IgD-negative memory B cell (primary cell): ENCODE measurements around the gene TPCN2. TPM values are rescaled to one million over a fixed set of nuclear protein-coding genes. Genes with fewer than 3 reads are reported as not detected.

Experiments
- H3K27ac Mint-ChIP-seq, 3 donors: one replicate each; pipeline ENCODE4 v1.8.0; 2020 to 2022; ENCODE audit warnings: mild to moderate bottlenecking in 3 of 3, mixed read lengths in 3 of 3, moderate library complexity in 1 of 3
- H3K27me3 Mint-ChIP-seq: one replicate; pipeline ENCODE4 v1.8.0; 2021; ENCODE audit warnings: mixed read lengths
- H3K36me3 Mint-ChIP-seq: one replicate; pipeline ENCODE4 v1.8.0; 2020; ENCODE audit warnings: mild to moderate bottlenecking, mixed read lengths
- H3K4me1 Mint-ChIP-seq, 3 donors: one replicate each; pipeline ENCODE4 v1.8.0; 2020 to 2022; ENCODE audit warnings: mixed read lengths in 3 of 3, mild to moderate bottlenecking in 1 of 3
- H3K4me3 Mint-ChIP-seq, 4 donors: one replicate each; pipeline ENCODE4 v1.8.0; 2020 to 2022; ENCODE audit warnings: mild to moderate bottlenecking in 4 of 4, mixed read lengths in 4 of 4, moderate library complexity in 3 of 4
- H3K9me3 Mint-ChIP-seq, 3 donors: one replicate each; pipeline ENCODE4 v1.8.0; 2020 to 2021; ENCODE audit warnings: mixed read lengths in 3 of 3, mild to moderate bottlenecking in 1 of 3
- polyA plus RNA-seq: library from polyadenylated mRNA; unstranded; fragments of 300-500 nt; fragmentation: Illumina TruSeq; gene quantifications from one replicate; pipeline ENCODE4 v1.2.3, GENCODE V29; 2021

TPCN2 gene
- polyA plus RNA-seq, 1 donor from 2014 or later = 5.7 TPM

DNA sequence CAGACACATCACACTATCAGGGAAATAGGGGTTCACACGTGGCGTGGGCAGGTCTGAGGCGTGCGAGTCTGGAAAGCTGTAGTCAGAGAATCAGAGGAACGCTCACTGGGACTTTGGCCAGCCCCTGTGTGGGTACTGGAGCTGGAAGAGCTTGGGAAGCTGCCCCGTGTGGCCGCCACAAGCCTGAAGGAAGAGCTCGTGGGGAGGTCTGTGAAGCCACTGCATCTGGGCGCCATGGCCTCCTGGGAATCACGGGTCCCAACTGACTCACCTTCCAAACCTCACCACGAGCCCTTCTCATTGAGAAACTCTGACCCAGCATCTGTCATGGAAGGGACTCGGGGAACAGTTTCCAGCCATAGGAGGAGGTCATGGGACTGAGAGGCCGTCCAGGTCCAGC, 29.8 kb upstream of the TPCN2 start:
- H3K4me1 Mint-ChIP-seq = no peaks in the 10 kb centered on the region
- no peaks in the 10 kb centered on the region for H3K36me3 Mint-ChIP-seq
- peaks cover 6% of the 10 kb centered on the region for H3K27me3 Mint-ChIP-seq
- peaks cover 0 to 2% (median 0%) of the 10 kb centered on the region in 3 donors for H3K9me3 Mint-ChIP-seq
- H3K27ac Mint-ChIP-seq = no peak overlapping the region
- H3K4me3 Mint-ChIP-seq = no peak overlapping the region

DNA sequence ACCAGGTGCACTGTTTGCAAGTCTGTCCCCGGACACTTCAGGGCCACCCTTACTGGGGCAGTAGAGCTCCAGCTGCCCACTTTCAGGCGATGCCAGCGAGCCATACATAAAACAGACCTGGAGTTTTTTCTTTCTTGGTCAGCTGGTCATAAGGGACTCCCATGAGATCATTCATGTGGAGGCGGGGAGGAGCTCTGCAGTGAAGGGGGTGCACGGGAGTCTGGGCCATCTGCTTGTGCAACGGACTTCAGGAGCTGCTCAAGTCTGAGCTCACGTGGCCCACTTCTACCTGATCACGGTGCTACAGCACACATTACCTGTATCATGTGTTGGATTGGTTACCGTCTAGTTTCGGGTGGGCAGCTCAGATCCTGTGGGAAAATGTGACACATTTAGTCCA, 26.5 kb upstream of the TPCN2 start:
- Mint-ChIP-seq H3K9me3 (no peaks in the 10 kb centered on the region), H3K27me3 (peaks cover 3% of the 10 kb centered on the region), H3K4me3 (no peak overlapping the region), H3K4me1 (no peaks in the 10 kb centered on the region), H3K36me3 (no peaks in the 10 kb centered on the region), H3K27ac (no peak overlapping the region)

DNA sequence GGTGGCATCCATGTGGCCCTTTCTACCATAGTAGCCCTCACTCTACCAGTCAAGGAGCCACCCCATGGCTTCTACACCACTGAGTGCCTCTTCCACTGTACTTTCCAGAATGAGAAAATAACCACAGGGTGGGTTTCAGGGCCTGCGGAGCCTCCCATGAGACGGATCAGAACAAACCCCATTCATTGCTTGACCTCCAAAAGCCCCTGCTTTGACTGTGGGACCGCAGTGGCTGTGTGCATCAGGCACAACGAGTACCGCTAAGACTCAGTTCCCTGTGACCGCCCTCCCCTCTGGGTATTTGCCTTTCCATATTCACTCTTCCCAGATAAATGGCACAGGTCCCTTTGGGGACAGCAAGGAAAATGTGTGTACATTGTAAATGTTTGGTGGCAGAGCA, 24.2 kb upstream of the TPCN2 start:
- Mint-ChIP-seq H3K4me3 (no peak overlapping the region), H3K4me1 (no peaks in the 10 kb centered on the region), H3K27ac (no peak overlapping the region), H3K27me3 (peaks cover 2% of the 10 kb centered on the region), H3K36me3 (no peaks in the 10 kb centered on the region), H3K9me3 (no peaks in the 10 kb centered on the region)

DNA sequence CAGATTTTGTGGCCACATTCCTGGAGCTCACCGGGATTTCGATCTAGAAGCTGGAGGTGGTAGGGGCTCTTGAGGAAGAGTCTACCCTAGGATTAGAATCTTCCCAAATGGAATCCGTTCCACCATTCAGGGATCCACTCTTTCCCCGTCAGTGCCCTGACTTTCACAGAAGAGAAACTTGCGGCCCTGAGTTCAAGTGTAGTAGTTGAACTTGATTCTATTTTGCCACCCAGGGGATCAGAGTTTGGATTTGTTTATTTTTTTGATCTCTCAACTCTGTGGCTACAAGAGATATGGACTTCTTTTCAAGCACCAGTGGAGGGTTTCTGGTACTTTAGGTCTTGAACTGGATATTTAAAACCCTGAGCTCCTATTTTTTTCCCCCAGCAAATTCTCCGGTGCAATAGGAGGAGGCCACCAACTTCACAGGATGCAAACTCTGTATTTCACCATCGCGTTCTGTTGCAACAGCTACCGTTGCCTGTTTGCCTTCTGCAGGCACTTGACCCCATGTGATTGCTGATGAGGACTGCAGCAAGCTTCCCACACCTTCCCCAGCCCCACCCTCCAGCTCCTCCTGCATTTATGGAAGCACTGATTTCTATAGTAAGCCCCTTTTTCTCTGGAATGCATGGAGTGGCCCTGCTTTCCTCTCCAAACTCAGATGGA, 20.9 kb upstream of the TPCN2 start:
- Mint-ChIP-seq H3K27me3 (peaks cover 2% of the 10 kb centered on the region), H3K4me1 (peaks cover 0 to 1% (median 0%) of the 10 kb centered on the region in 3 donors), H3K36me3 (no peaks in the 10 kb centered on the region), H3K4me3 (no peak overlapping the region), H3K9me3 (no peaks in the 10 kb centered on the region), H3K27ac (no peak overlapping the region)

DNA sequence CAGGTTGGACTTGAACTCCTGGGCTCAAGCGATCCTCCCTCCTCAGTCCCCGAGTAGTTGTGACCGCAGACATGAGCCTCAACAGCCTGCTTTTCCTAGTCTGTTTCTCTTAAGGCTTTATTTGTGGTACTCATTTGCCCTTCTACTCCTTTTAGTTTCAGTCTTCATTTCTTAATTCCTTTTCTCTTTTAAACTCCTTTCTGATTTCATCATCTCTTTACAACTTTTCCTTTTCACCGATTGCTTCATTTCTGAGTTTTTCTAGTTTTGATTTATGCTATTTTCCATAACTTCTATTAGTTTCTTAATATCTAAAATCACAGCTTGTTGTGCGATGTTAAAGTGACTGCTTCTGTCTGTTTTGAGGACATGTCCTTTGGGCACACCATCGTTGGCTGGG, 18.4 kb upstream of the TPCN2 start:
- H3K4me1 Mint-ChIP-seq = peaks cover 0 to 1% (median 0%) of the 10 kb centered on the region in 3 donors
- peaks cover 3% of the 10 kb centered on the region for H3K27me3 Mint-ChIP-seq
- no peaks in the 10 kb centered on the region for H3K36me3 Mint-ChIP-seq
- no peak overlapping the region for H3K4me3 Mint-ChIP-seq
- peaks cover 0 to 1% (median 0%) of the 10 kb centered on the region in 3 donors for H3K9me3 Mint-ChIP-seq
- H3K27ac Mint-ChIP-seq = no peak overlapping the region

DNA sequence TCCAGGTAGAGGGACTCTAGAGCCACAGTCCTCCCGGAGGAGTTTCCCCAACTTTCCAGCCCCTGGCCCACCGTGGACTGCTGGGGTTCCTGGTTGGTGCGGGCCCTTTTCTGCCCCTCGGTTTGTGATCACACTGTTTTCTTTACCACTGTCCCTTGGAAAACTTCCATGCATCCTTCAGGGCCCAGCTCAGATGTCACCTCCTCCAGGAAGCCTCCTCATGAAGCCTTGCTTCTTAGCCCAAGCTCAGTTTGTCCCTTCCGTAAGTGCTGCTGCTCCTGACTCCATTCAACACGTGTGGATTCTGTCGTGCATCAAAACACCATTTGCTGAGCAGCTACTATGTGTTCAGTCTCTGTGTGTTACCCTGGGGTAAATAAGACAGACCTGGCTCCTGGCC, 15.9 kb upstream of the TPCN2 start:
- peaks cover 0 to 1% (median 0%) of the 10 kb centered on the region in 3 donors for H3K4me1 Mint-ChIP-seq
- H3K36me3 Mint-ChIP-seq = no peaks in the 10 kb centered on the region
- no peak overlapping the region for H3K4me3 Mint-ChIP-seq
- H3K9me3 Mint-ChIP-seq = peaks cover 0 to 1% (median 0%) of the 10 kb centered on the region in 3 donors
- no peak overlapping the region for H3K27ac Mint-ChIP-seq
- H3K27me3 Mint-ChIP-seq = peaks cover 3% of the 10 kb centered on the region

DNA sequence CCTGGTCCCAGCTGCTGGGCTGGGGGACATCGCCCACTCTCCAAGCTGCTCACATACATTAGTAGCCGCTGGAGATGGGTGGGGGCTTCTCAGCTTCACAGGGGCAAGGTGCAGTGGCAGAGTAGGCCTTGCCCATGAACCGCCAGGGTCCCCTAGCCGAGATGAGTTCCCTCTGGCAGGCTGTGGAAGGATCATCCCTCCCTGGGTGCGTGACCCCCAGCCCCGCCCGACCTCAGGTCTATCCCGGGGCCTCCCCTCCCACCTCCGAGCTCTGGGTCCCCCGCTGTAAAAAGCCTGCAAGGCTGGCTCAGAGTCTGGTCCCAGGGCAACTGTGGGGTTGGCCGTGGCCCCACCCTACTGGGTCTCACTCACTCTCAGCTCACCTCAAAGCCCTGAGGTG, 15.3 kb upstream of the TPCN2 start:
- Mint-ChIP-seq H3K27ac (no peak overlapping the region), H3K4me3 (no peak overlapping the region), H3K36me3 (no peaks in the 10 kb centered on the region), H3K9me3 (peaks cover 0 to 1% (median 0%) of the 10 kb centered on the region in 3 donors), H3K27me3 (peaks cover 3% of the 10 kb centered on the region), H3K4me1 (peaks cover 0 to 1% (median 0%) of the 10 kb centered on the region in 3 donors)

DNA sequence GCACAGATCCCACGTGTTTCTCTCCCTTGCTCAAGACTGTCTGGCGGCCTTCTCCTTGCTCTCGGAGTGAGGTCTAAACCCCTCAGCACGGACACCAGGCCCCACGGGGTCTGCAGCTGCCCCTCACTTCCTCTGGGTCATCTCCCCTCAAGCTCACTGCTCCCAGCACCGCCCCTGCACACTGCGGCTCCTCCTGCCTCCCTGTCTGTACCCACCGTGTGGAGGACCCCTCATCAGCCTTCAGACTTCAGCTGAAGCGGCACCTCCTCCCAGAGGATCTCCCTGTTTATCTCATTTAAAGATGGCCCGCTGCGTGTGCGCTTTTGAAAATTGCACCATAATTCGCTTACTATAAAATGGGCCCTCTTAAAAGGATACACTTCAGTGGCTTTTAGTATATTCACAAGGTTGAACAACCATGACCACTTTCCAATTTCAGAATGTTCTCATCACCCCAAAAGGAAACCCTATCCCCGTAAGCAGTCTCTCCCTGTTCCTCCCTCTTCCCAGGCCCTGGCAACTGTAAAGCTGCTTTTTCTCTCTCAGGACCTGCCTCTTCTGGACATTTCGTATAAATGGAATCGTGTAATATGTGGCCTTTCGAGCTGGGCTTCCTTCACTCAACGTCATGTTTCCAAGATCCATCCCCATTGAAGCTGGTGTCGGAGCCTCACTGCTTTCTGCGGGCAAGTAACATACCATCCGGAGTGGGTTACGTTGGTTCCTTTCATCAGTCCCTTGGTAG, 14.4 kb upstream of the TPCN2 start:
- H3K4me3 Mint-ChIP-seq = no peak overlapping the region
- H3K36me3 Mint-ChIP-seq = no peaks in the 10 kb centered on the region
- peaks cover 3% of the 10 kb centered on the region for H3K27me3 Mint-ChIP-seq
- peaks cover 0 to 1% (median 0%) of the 10 kb centered on the region in 3 donors for H3K9me3 Mint-ChIP-seq
- H3K27ac Mint-ChIP-seq = no peak overlapping the region
- peaks cover 0 to 1% (median 0%) of the 10 kb centered on the region in 3 donors for H3K4me1 Mint-ChIP-seq

DNA sequence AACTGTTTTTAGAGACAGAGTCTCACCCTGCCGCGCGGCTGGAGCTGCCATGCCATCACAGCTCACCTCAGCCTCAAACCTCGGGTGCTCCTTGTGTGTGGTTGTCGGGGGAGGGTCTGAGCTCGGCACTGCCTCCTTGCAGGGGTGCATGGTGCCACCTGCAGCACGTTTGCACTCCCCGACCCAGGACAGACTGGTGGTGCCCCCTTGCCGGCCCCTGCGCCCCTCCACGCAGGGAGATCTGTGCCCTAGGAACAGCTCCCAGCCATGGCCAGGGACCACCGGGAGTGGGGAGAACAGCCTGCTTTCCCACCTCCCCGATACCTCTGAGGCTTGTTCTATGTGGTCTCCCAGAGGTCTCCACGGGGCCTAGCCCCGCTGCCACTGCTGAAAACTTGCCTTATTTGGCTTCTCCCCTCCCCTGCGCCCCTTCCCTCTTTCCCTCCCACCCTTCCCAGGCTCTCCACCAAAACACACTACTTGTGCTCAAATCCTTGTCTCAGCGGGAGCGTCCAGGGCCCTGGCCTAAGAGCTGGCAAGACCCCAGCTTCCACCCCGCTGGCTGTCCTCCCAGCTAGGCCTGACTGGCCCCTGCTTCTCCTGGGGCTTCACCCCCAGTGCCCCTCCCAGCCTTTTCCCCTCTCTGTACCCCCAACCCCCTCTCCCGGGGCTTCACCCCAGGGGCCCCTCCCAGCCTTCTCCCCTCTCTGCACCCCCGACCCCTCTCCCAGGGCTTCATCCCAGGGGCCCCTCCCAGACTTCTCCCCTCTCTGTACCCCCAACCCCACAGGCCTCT, 13.4 kb upstream of the TPCN2 start:
- H3K4me1 Mint-ChIP-seq = no peaks in the 10 kb centered on the region
- H3K36me3 Mint-ChIP-seq = no peaks in the 10 kb centered on the region
- peak overlapping the region in 1 of 4 donors; percentile 73 for H3K4me3 Mint-ChIP-seq
- H3K9me3 Mint-ChIP-seq = peaks cover 0 to 1% (median 0%) of the 10 kb centered on the region in 3 donors
- H3K27me3 Mint-ChIP-seq = peaks cover 5% of the 10 kb centered on the region
- no peak overlapping the region for H3K27ac Mint-ChIP-seq

DNA sequence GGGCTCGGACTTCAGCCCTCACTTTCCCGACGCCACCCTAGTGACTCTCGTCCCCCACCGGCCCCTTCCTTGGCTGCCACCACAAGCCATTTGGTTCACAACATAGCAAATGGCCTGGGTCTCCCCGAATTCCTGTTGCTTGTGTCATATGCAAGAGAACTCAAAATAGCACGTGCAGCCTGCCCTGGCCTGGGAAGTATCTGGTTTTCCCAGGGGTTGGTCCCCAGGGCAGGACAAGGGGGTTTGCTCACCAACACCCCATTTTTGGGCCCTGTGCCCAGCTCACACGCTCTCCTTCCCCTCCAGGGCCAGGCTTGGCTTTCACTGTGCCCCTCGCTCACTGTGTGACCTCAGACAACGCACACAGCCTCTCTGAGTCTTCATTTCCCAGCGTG, 12.8 kb upstream of the TPCN2 start:
- no peaks in the 10 kb centered on the region for H3K36me3 Mint-ChIP-seq
- peaks cover 0 to 1% (median 0%) of the 10 kb centered on the region in 3 donors for H3K9me3 Mint-ChIP-seq
- peak overlapping the region in 1 of 4 donors; percentile 73 for H3K4me3 Mint-ChIP-seq
- H3K4me1 Mint-ChIP-seq = no peaks in the 10 kb centered on the region
- no peak overlapping the region for H3K27ac Mint-ChIP-seq
- H3K27me3 Mint-ChIP-seq = peaks cover 5% of the 10 kb centered on the region

DNA sequence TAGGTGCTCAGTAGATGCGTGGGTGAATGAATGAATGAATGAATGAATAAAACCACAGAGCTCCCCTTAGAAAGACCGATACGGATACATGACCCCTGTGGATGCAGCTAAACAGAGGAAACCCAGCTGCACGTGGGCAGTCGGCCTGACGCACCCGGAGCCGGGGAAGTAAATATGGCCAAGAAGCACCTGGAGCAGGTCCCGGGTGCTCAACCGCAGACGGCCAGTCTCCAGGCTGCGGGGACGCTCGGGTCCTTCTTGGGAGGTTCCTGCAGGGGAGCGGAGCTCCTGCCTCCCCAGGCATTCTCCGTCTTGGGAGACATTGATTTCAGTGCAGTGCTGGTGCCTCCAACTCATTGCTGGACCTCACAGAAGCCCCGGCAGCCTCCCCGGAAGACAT, 11.7 kb upstream of the TPCN2 start:
- peaks cover 5% of the 10 kb centered on the region for H3K27me3 Mint-ChIP-seq
- no peak overlapping the region for H3K4me3 Mint-ChIP-seq
- H3K27ac Mint-ChIP-seq = no peak overlapping the region
- no peaks in the 10 kb centered on the region for H3K36me3 Mint-ChIP-seq
- H3K9me3 Mint-ChIP-seq = peaks cover 0 to 1% (median 0%) of the 10 kb centered on the region in 3 donors
- H3K4me1 Mint-ChIP-seq = peaks cover 0 to 3% (median 0%) of the 10 kb centered on the region in 3 donors

DNA sequence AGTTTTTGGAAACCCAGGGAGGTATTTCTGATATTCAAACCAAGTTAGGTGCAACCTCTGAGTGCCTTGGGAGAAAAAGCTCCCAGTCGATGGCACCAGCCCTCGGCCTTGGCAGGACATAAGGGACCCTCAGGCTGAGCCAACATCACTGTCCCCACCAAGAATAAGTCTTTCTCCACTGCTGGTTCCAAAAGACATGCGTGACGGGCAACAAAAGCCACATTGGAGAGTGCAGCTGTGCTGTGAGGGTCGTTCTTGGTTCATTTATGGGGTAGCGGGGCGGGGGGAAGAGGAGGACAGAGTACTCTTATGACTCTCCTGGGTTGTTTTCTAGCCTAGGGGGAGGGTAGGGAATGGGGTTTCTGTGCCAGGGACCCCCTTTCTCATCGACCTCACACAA, 11.2 kb upstream of the TPCN2 start:
- H3K36me3 Mint-ChIP-seq = no peaks in the 10 kb centered on the region
- no peak overlapping the region for H3K4me3 Mint-ChIP-seq
- peaks cover 5% of the 10 kb centered on the region for H3K27me3 Mint-ChIP-seq
- peaks cover 0 to 1% (median 0%) of the 10 kb centered on the region in 3 donors for H3K9me3 Mint-ChIP-seq
- H3K27ac Mint-ChIP-seq = no peak overlapping the region
- H3K4me1 Mint-ChIP-seq = peaks cover 0 to 3% (median 0%) of the 10 kb centered on the region in 3 donors

DNA sequence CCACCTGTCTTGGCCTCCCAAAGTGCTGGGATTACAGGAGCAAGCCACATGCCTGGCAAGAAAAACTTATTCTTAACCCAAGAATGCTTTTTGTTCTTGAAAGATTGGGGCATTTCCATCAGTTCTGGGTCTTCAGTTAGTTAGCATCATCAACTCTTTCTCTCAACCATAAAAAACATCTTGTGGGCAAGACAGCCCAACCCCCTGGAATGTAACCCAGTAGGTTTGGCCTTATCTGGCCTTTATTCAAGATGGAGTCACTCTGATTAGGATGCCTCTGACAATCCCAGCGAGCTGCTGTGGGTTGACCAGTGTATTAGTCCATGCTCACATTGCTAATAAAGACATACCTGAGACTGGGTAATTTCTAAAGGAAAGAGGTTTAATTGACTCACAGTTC, 9.2 kb upstream of the TPCN2 start:
- Mint-ChIP-seq H3K4me3 (no peak overlapping the region), H3K27me3 (peaks cover 9% of the 10 kb centered on the region), H3K9me3 (peaks cover 0 to under 1% (median 0%) of the 10 kb centered on the region in 3 donors), H3K27ac (no peak overlapping the region), H3K4me1 (peaks cover 0 to 3% (median 3%) of the 10 kb centered on the region in 3 donors), H3K36me3 (no peaks in the 10 kb centered on the region)

DNA sequence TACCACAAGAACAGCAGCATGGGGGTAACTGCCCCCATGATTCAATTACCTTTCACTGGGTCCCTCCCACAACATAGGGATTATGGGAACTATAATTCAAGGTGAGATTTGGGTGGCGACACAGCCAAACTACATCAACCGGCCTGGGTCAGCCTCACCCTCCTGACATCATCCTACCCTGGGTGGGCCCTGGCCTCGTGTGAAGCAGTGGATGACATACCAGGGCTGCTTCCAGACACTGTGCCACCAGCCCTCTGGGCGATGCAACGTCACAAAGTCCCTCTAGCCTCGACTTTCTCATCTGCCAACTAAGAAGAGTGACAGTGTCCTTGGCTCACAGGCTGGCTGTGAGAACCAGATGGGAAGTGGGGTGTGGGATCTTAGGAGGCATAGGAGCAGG, 8.7 kb upstream of the TPCN2 start:
- H3K9me3 Mint-ChIP-seq = no peaks in the 10 kb centered on the region
- no peak overlapping the region for H3K4me3 Mint-ChIP-seq
- no peaks in the 10 kb centered on the region for H3K36me3 Mint-ChIP-seq
- peaks cover 9% of the 10 kb centered on the region for H3K27me3 Mint-ChIP-seq
- H3K27ac Mint-ChIP-seq = no peak overlapping the region
- peaks cover 0 to 3% (median 3%) of the 10 kb centered on the region in 3 donors for H3K4me1 Mint-ChIP-seq
